Peyer's patch (tissue), 4 donors: Measurements from ENCODE around the gene MPP4. TPM values are rescaled to one million over a fixed set of nuclear protein-coding genes. Genes with fewer than 3 reads are reported as not detected.

ENCODE experiments used
- DNase-seq, 3 donors: peaks; one replicate each; pipeline ENCODE4 v3.0.0-alpha.2; 2017 to 2019
- H3K27ac ChIP-seq, 4 donors: fragments of 200-600 bp; sonication (generic); one replicate each; pipeline ENCODE4 v1.5.1; 2016 to 2019
- H3K27me3 ChIP-seq, 2 donors: fragments of 200-600 bp; sonication (generic); one replicate each; pipeline ENCODE4 v1.5.1; 2019
- H3K36me3 ChIP-seq, 3 donors: fragments of 200-600 bp; sonication (generic); one replicate each; pipeline ENCODE4 v1.5.1; 2016 to 2019
- H3K4me1 ChIP-seq, 4 donors: fragments of 200-600 bp; sonication (generic); one replicate each; pipeline ENCODE4 v1.5.1; 2016 to 2019
- H3K4me3 ChIP-seq, 4 donors: fragments of 200-600 bp; sonication (generic); 1 replicate in 3 of 4; 2 replicates in 1 of 4; pipeline ENCODE4 v1.5.1; 2016 to 2019; ENCODE audit warnings: mild to moderate bottlenecking in 1 of 4
- H3K9me3 ChIP-seq, 4 donors: fragments of 200-600 bp; sonication (generic); one replicate each; pipeline ENCODE4 v1.5.1; 2016 to 2019; ENCODE audit warnings: mild to moderate bottlenecking in 1 of 4
- POLR2A ChIP-seq, 2 donors: fragments of 450-650 bp; IDR thresholded peaks; one replicate each; pipeline ENCODE4 v1.5.1; 2017; ENCODE audit warnings: antibody characterized with exemption in 2 of 2, mild to moderate bottlenecking in 2 of 2, moderate library complexity in 2 of 2
- small RNA-seq, 2 donors: library from RNA; depleted of rRNA; stranded (forward); fragments of <200 nt; gene quantifications; one replicate each; pipeline ENCODE3, GENCODE V24; 2016
- total RNA-seq, 4 donors: library from RNA; depleted of rRNA; stranded (reverse); fragments of >200 nt; gene quantifications; one replicate each; pipeline ENCODE4 v1.1.0, GENCODE V29; 2016
- TF ChIP-seq, protein P1 (sequence below), 6 experiments: fragments of 450-650 bp in 4 of 6; fragments of 200-600 bp in 2 of 6; sonication (generic) in 1 of 6; IDR thresholded peaks; one replicate each; pipeline ENCODE4 v1.5.1; 2017 to 2019; ENCODE audit warnings: antibody characterized with exemption in 6 of 6, mild to moderate bottlenecking in 3 of 6, moderate library complexity in 1 of 6

MPP4 gene
- total RNA-seq, 4 donors from 2014 or later, result not detected

DNA sequence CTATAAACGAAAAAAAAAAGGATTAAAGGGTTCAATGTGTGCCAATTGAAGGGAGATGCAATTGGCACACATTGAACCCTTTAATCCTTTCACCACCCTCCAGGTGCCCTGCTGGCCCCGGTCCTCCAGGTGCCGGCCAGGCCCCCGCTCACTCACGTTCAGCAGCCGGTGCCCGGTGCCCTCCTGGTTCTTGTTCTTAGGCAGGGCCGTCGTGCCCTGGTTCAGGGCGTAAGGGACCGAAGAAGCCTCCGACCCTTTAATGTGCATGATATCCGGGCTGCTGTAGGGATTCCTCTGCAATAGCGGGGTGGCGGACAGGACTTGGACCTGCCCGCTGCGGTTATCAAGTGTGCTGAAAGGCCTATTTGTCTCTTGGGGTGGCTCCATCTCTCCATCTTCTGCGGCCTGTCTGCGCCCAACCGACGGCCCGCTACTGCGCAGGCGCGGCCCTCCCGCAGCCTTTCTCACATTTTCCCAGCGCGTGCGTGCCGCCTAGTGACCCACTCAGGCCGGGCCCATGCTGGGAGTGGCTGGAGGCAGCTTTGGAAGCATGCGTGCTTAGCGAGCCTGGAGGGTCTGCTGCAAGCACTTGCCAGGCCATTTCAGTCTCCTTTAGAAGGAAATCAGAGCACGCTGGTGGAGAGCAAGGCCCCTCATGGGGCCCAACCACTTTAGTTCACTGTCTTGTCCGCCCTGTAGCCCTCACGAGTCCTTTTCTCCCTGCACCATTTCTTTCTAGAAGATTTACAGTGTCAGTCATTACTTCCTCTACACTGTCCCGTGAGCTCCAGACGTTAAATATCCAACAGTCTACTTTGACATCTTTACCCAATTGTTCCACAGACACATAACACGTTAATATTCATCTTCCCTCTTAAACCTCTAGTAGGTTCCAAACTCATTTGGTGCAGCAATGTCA is 79.4 kb downstream of the MPP4 start:
- H3K27ac ChIP-seq, result no peak overlapping the region
- H3K4me1 ChIP-seq, result no peaks in the 10 kb centered on the region
- no peaks in the 10 kb centered on the region for H3K9me3 ChIP-seq
- peak in 2 of 3 donors; percentile 50 to 60 for DNase-seq
- no peaks in the 10 kb centered on the region for H3K36me3 ChIP-seq
- H3K4me3 ChIP-seq, result no peak overlapping the region
- H3K27me3 ChIP-seq, result no peaks in the 10 kb centered on the region
- TF ChIP-seq, protein P1, sequence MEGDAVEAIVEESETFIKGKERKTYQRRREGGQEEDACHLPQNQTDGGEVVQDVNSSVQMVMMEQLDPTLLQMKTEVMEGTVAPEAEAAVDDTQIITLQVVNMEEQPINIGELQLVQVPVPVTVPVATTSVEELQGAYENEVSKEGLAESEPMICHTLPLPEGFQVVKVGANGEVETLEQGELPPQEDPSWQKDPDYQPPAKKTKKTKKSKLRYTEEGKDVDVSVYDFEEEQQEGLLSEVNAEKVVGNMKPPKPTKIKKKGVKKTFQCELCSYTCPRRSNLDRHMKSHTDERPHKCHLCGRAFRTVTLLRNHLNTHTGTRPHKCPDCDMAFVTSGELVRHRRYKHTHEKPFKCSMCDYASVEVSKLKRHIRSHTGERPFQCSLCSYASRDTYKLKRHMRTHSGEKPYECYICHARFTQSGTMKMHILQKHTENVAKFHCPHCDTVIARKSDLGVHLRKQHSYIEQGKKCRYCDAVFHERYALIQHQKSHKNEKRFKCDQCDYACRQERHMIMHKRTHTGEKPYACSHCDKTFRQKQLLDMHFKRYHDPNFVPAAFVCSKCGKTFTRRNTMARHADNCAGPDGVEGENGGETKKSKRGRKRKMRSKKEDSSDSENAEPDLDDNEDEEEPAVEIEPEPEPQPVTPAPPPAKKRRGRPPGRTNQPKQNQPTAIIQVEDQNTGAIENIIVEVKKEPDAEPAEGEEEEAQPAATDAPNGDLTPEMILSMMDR (IDR thresholded peaks at IDR 0.05), result peak in 2 of 6 experiments; percentile 22 to 37
- no peak for TF ChIP-seq POLR2A (IDR thresholded peaks at IDR 0.05)

DNA sequence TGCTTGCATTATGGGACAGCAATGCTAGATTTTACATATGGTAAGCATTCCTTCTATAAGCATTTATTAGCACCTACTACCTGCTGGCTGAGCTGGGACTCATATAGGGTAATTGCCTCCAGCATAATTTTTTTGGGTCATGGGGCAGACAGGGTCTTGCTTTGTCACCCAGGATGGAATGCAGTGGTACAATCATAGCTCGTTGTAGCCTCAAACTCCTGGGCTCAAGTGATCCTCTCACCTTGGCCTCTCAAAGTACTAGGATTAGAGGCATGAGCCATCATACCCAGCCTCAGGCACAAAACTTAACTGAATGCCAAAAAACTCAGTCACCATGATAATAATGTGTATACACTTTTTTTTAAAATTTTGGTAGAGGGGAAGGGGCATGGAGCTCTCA is 90.4 kb downstream of the MPP4 start:
- Histone ChIP-seq H3K27ac (no peak overlapping the region), H3K27me3 (no peaks in the 10 kb centered on the region), H3K36me3 (no peaks in the 10 kb centered on the region), H3K4me1 (no peaks in the 10 kb centered on the region), H3K9me3 (no peaks in the 10 kb centered on the region), H3K4me3 (no peak overlapping the region)
- no peak for DNase-seq
- no peak for TF ChIP-seq POLR2A (IDR thresholded peaks at IDR 0.05)
- TF ChIP-seq, protein P1 (IDR thresholded peaks at IDR 0.05), result no peak

DNA sequence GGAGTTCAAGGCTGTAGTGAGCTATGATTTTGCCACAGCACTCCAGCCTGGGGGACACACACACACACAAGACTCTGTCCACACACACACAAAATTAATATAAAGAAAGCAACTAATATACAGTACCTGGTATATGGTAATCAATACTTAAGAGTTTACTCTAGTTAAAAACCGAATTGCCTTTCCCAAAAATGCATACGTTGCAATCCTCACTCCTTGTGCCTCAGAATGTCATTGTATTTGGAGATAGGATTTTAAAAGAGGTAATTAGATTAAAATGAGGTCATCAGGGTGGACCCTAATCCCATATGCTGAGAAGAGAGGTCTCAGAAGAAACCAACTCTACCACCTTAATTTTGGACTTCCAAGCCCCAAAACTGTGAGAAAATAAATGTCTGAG is 90.9 kb downstream of the MPP4 start:
- H3K9me3 ChIP-seq, result no peaks in the 10 kb centered on the region
- no peak overlapping the region for H3K27ac ChIP-seq
- H3K27me3 ChIP-seq, result no peaks in the 10 kb centered on the region
- no peak for DNase-seq
- TF ChIP-seq POLR2A (IDR thresholded peaks at IDR 0.05), result no peak
- TF ChIP-seq, protein P1 (IDR thresholded peaks at IDR 0.05), result no peak
- H3K4me3 ChIP-seq, result no peak overlapping the region
- no peaks in the 10 kb centered on the region for H3K4me1 ChIP-seq
- H3K36me3 ChIP-seq, result no peaks in the 10 kb centered on the region

DNA sequence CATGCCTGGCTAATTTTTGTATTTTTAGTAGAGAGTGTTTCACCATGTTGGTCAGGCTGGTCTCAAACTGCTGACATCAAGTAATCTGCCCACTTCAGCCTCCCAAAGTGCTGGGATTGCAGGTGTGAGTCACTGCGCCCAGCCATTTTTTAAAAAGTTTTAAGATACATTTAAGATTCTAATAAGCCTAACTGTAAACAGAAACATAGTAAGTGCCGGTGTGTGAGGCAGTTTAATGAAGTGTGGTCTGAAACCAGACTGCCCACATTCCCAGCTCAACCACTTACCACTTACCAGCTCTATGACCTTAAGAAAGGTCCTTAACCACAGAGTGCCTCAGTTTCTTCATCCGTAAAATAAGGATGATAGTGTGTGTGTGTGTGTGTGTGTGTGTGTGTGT is 97.5 kb downstream of the MPP4 start:
- no peak for TF ChIP-seq POLR2A (IDR thresholded peaks at IDR 0.05)
- TF ChIP-seq, protein P1 (IDR thresholded peaks at IDR 0.05), result no peak

DNA sequence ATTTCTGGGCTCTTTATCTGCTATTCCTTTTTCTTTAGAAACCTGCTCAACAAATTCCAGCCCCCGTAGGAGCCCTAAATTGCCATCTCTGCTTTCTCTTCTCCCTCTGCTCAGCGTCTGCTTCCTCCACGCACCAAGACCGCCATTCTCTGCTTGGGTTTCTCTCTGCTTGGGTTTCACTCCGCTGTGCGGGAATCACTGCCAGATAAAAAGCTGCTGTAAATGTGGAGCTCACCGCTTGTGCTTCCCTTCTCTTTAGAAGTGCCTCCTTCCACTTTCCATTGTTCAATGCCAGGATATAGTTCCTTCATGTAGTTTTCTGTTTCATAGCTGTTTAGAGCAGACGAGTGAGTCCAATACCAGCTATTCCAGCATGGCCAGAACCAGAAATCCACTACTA is 101.0 kb downstream of the MPP4 start:
- Histone ChIP-seq H3K9me3 (no peaks in the 10 kb centered on the region), H3K4me1 (no peaks in the 10 kb centered on the region), H3K36me3 (no peaks in the 10 kb centered on the region), H3K4me3 (no peak overlapping the region), H3K27ac (no peak overlapping the region), H3K27me3 (no peaks in the 10 kb centered on the region)
- TF ChIP-seq, protein P1 (IDR thresholded peaks at IDR 0.05), result no peak
- no peak for TF ChIP-seq POLR2A (IDR thresholded peaks at IDR 0.05)
- no peak for DNase-seq

More for the DNA sequence above, 97.5 kb downstream of the MPP4 start:
- no peaks in the 10 kb centered on the region for H3K36me3 ChIP-seq
- H3K27me3 ChIP-seq, result no peaks in the 10 kb centered on the region
- H3K27ac ChIP-seq, result no peak overlapping the region
- no peak overlapping the region for H3K4me3 ChIP-seq
- H3K9me3 ChIP-seq, result no peaks in the 10 kb centered on the region
- no peaks in the 10 kb centered on the region for H3K4me1 ChIP-seq
- DNase-seq, result no peak

Small RNAs within 50 kb of the gene (small RNA-seq; reads per million reads assigned to genes)
- 0 reads per million in 2 donors for gene RNU6-651P

Other genes with a start within 250 kb of the MPP4 start
- gene TRAK2, start 247.2 kb downstream of the MPP4 start, total RNA-seq, result 10 to 100 TPM; 31.2 to 69.3 (median 47.8) TPM
- 100 to 1,000 TPM in 2 of 4 donors, 10 to 100 TPM in 2; 21.5 to 137 (median 109) TPM for gene STRADB, start 246.9 kb downstream of the MPP4 start, total RNA-seq
- 10 to 100 TPM in 1 of 4 donors, 1 to 10 TPM in 3; 2.7 to 13.2 (median 6.0) TPM for gene TMEM237, start 55.1 kb downstream of the MPP4 start, total RNA-seq
- 10 to 100 TPM; 20.4 to 33.8 (median 29.2) TPM for gene ALS2, start 82.3 kb upstream of the MPP4 start, total RNA-seq
- 1 to 10 TPM in 2 of 4 donors, under 1 TPM in 1, not detected in 1; 0.27 to 9.9 (median 1.0) TPM for gene CDK15, start 107.9 kb upstream of the MPP4 start, total RNA-seq